ENCODE results near the gene C2CD3.

The C2CD3 gene

DNA sequence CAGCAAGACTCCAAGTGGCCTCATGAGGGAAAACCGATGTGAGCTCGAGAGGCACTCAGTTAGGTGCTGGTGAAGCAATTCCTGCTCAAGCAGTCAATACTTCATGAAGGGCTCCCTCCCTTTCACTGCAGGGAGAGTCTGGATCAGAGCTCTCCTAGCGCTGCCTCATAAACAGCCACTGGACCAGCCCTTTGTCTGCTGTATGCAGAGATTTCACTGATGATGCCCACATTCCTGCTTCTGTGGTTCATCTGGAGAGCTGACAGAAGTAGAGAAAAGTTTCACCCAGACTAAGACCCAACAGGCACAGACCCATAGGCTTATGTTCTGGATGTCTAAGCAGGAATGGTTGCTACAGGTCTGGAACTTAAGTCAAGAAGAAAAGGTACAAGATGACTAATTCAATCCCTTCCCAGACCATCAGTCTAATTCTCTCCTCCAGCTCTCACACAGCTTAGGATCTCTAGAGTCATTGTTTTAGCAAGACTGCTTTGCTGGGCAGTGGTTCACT lies 192.2 kb downstream of the C2CD3 start:
- DNase-seq = no peak

- DNase-seq = no peak
These were observed 192.8 kb downstream of the C2CD3 start for GRCh38 chr11:73977856-73978519.

GRCh38 chr11:73976451-73977151 lies 194.2 kb downstream of the C2CD3 start:
- DNase-seq = no peak

GRCh38 chr11:73975479-73975757 lies 195.4 kb downstream of the C2CD3 start:
- no peak for DNase-seq

- DNase-seq = no peak
These were observed 196.0 kb downstream of the C2CD3 start for GRCh38 chr11:73974604-73975478.

DNA sequence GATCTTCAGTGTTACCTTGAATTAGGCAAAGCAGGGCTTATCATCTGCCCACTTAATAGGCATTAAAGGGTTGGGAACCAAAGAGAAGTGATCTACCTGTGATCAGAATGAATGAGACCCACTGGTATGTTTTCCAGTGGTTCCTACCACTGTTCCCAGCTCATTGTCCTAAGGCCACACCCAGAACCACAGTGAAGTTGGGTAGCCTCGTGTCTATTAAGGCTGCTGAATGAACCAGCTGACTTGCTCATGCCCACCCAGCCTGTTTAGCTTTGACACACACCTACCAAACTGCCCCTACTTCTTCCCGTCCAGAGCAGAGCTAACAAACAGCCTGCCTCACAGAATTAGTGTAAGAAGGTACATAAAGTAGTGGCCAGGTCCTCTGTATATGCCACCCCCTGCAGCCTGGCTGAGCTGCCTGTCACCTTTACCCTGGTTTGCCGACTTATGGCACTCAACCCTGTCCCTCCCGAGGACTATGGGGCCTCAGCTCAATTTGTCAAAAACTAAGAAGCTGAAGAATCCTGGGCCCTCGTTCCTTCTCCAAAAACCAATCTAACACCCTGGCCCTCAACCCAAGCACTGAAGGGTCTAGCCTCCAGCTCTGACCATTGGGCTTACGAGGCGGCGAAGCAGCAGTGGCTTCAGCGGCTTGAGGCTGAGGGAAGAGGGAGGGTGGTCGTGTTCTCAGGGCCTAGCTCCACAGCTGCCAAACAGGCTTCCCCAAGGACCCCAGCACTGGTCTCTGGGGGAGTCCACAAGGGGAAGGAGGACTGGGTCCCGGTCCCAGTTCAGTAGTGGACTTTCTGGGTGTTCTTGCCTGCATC lies 198.0 kb downstream of the C2CD3 start:
- no peak for DNase-seq

DNA sequence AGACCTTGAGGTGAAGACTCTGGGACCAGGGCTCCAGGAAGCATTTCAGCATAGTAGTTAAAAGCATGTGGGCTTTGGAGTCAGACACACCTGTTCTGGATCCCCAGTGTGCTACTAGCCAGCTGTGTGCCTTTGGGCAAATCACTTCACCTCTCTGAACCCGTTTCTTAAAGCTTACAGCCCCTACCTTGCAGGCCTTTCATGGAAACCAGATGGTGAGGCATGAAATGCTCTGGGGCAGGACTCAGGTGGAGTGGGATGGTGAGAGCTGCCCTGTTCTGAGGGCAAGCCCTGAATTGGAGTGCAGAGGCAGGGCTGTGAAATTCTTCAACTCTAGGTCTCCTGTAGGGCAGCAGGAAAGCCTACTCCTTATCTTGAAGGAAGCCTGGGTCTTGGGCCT lies 198.6 kb downstream of the C2CD3 start:
- DNase-seq = no peak

DNA sequence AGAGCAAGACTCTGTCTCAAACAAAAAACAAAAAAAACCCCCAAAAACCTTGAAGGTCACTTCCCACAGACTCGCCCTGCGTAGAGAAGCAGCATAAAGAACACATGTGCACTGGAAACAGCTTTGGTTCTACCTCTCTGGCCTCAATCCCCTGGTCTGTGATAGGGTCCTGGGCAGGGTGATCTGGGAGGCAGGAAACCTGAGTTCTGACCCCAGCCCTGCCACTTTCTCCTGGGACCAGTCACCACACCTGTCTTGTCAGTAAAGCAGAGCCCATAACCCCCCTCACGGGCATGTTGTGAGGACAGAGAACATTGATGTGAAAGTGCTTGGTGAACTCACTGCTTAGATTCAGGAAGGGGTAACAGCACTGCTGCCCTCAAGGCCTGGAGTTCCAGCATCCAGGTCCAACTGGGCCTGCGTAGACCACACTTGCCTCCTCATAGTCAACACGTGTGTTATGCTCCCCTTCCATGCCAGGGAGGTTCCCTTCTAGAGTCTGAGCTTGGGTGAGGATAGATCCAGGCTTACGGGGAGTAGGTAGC lies 199.6 kb downstream of the C2CD3 start:
- no peak for DNase-seq

GRCh38 chr11:73969991-73970800 lies 200.6 kb downstream of the C2CD3 start:
- DNase-seq = no peak

GRCh38 chr11:73969091-73969490 lies 201.7 kb downstream of the C2CD3 start:
- no peak for DNase-seq

- DNase-seq = no peak
These were observed 202.3 kb downstream of the C2CD3 start for GRCh38 chr11:73968356-73968966.

- no peak for DNase-seq
These were observed 205.1 kb downstream of the C2CD3 start for GRCh38 chr11:73965764-73966121.

- no peak for DNase-seq
These were observed 205.6 kb downstream of the C2CD3 start for GRCh38 chr11:73965076-73965763.

DNA sequence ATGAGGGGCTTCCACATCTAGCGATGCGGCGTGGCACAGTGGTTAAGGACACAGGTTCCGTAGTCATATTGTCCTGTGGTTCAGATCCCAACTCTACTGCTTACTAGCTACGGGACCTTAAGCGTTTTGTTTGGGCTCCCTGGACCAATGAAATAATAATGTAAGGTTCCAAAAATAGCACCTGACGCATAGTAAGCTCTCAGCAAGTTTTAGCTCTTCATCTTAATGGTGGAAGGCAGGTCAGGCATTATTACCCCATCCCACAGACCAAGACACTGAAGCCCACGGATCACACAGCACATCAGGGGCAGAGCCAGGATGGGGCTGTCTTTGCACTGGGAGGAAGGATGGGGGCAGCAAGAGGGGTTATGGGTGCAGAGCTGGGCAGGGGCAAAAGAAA lies 206.9 kb downstream of the C2CD3 start:
- no peak for DNase-seq
